Heart left ventricle (tissue), 16 donors: ENCODE results near the gene ADH5. TPM values are rescaled to one million over a fixed set of nuclear protein-coding genes. Genes with fewer than 3 reads are reported as not detected.
A peak's percentile ranks its signal among the peaks of the same experiment; 100 is the strongest.

Experiments used
- ATAC-seq, 4 donors: fragments of 200-7000 bp; cut with Tn5 transposase; one replicate each; pipeline ENCODE4 v1.9.1; 2020 to 2022; ENCODE audit warnings: moderate library complexity in 4 of 4, mild to moderate bottlenecking in 3 of 4, moderate number of reproducible peaks in 1 of 4
- DNase-seq, 5 donors: peaks; one replicate each; pipeline ENCODE4 v3.0.0-alpha.2; 2020
- H3K27ac ChIP-seq, 12 donors: fragments of 200-600 bp; sonication (generic) in 4 of 12; one replicate each; pipeline versions ENCODE4 v1.5.0 to v1.8.0; 2016 to 2022; ENCODE audit warnings: mild to moderate bottlenecking in 2 of 12
- H3K27me3 ChIP-seq, 9 donors: fragments of 200-600 bp; sonication (generic) in 2 of 9; one replicate each; pipeline versions ENCODE4 v1.5.1 to v1.8.0; 2016 to 2022; ENCODE audit warnings: mild to moderate bottlenecking in 3 of 9
- H3K36me3 ChIP-seq, 9 donors: fragments of 200-600 bp; sonication (generic) in 2 of 9; one replicate each; pipeline versions ENCODE4 v1.5.0 to v1.8.0; 2018 to 2022; ENCODE audit warnings: mild to moderate bottlenecking in 2 of 9
- H3K4me1 ChIP-seq, 12 donors: fragments of 200-600 bp; sonication (generic) in 4 of 12; one replicate each; pipeline versions ENCODE4 v1.5.0 to v1.8.0; 2016 to 2022; ENCODE audit warnings: mild to moderate bottlenecking in 3 of 12
- H3K4me3 ChIP-seq, 12 donors: fragments of 200-600 bp; sonication (generic) in 4 of 12; one replicate each; pipeline versions ENCODE4 v1.5.0 to v1.8.0; 2017 to 2022; ENCODE audit warnings: mild to moderate bottlenecking in 9 of 12, moderate library complexity in 4 of 12
- H3K9me3 ChIP-seq, 12 donors: fragments of 200-600 bp; sonication (generic) in 4 of 12; one replicate each; pipeline versions ENCODE4 v1.5.0 to v1.8.0; 2016 to 2022; ENCODE audit warnings: mild to moderate bottlenecking in 1 of 12
- POLR2A ChIP-seq, 2 donors: fragments of 450-650 bp; IDR thresholded peaks; one replicate each; pipeline ENCODE4 v1.6.1; 2017; ENCODE audit warnings: antibody characterized with exemption in 2 of 2, mild to moderate bottlenecking in 2 of 2, moderate library complexity in 2 of 2
- WGBS, 4 donors: extraction: QIAGEN DNeasy Blood & Tissue Kit in 2 of 4; methylation state at CpG; one replicate each; pipeline versions ENCODE4 v1.1.5 to v1.1.7; 2013 to 2018; 5-methylcytosine and 5-hydroxymethylcytosine counted together
- intact Hi-C, 10 donors: fragments of 100-400 bp; cut with DNase I; formaldehyde crosslinking; loops; one replicate each; pipeline versions ENCODE4 v1.11.1 to v1.14.2; 2022
- polyA plus RNA-seq, 2 donors: library from polyadenylated mRNA; stranded (reverse); fragments of 200-250 nt; gene quantifications; one replicate each; pipeline ENCODE4 v1.2.3, GENCODE V29; 2013
- total RNA-seq, 9 donors: library from RNA; depleted of rRNA in 2 of 9; stranded (reverse); fragments of >200 nt in 2 of 9; fragmentation: NEBNext Ultra II Directional in 3 of 9; extraction: Animal tissue kit (Norgen Biotek cat#: 25700) in 3 of 9; gene quantifications; one replicate each; pipeline versions ENCODE4 v1.1.0 to v1.2.4, GENCODE V29; 2016 to 2023
- TF ChIP-seq, protein P1 (sequence below), 12 donors: fragments of 200-600 bp; sonication (generic) in 4 of 12; IDR thresholded peaks; one replicate each; pipeline versions ENCODE4 v1.5.0 to v1.8.0; 2018 to 2022; ENCODE audit warnings: antibody characterized with exemption in 12 of 12, mild to moderate bottlenecking in 5 of 12
- donor health status: ischemic (EF 13 %, LVEDD 7.1; RV severe dilation, severe dysfunction).
- donor health status: healthy with polysubstance abuse.
- donor health status: DM: no; HTN: yes; CAD: no.
- donor health status: DM: no; HTN: no; CAD: no.
- donor health status: ischemic (EF 25% LVEDD 6.9; RV normal size, moderate dysfunction).
- donor health status: ischemic (EF 25% LVEDD 5.7; RV mildly dilated, moderate dysfunction).
- donor health status: healthy.
- donor health status: DM: yes; HTN: yes; CAD: no.
- donor health status: ischemic (EF 35%, LVEDD 5.7; RV mildly dilated, moderate dysfunction).
- donor health status: nonischemic (EF 11% LVEDD 7.7; RV severe dilation, severe dysfunction).
- donor health status: DM: yes; HTN: yes; CAD: no.
- donor health status: PGD.
- donor health status: ischemic (EF 29% LVEDD 5.4; RV normal size, mild dysfunction).
- donor health status: nonischemic (EF 23%, LVEDD 6.1; RV moderate dilation, normal function).

The ADH5 gene
- total and polyA plus RNA-seq, 11 donors: 104 to 246 (median 142) TPM

DNA sequence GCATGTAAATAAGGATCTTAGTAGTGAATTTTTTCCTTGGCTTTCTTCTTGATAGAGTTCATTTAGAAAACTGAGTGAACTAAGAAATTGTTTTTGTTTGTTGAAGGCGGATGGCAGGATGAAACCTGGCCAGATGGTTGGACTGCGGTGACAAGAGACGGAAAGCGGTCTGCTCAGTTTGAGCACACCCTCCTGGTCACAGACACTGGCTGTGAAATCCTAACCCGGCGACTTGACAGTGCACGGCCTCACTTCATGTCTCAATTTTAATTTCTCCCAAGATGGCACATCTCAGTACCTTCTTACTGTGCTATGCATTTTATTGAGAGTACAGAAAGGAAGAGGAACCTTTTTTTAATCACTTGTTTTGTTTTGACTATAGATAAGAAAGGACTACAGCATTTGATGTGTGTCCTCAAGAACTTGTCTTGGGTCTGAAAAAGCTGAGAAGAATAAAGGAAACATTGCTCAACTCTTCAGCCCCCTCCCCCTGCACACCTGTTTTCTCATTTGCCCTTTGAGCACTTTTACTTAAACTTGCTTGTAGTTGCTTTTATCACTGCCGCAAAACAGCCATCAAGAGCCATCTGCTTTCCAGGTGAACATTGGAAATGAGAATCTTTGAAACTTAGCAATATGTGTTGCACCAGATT is 27.4 kb downstream of the ADH5 start:
- intact Hi-C loops: no loop called here
- H3K4me3 ChIP-seq: no peak overlapping the region
- no peaks in the 10 kb centered on the region for H3K9me3 ChIP-seq
- DNase-seq (no peak), ATAC-seq (no peak)
- no peaks in the 10 kb centered on the region for H3K27me3 ChIP-seq
- peaks cover 0 to 30% (median under 1%) of the 10 kb centered on the region in 12 donors for H3K4me1 ChIP-seq
- H3K36me3 ChIP-seq: peaks cover 0 to 47% (median 35%) of the 10 kb centered on the region in 9 donors
- WGBS, 4 donors: 93 to 96% (median 95%) methylated on average over 8 of the region's 8 CpGs
- H3K27ac ChIP-seq: peak overlapping the region in 3 of 12 donors; percentile 70 to 73 (median 72)
- TF ChIP-seq, protein P1, sequence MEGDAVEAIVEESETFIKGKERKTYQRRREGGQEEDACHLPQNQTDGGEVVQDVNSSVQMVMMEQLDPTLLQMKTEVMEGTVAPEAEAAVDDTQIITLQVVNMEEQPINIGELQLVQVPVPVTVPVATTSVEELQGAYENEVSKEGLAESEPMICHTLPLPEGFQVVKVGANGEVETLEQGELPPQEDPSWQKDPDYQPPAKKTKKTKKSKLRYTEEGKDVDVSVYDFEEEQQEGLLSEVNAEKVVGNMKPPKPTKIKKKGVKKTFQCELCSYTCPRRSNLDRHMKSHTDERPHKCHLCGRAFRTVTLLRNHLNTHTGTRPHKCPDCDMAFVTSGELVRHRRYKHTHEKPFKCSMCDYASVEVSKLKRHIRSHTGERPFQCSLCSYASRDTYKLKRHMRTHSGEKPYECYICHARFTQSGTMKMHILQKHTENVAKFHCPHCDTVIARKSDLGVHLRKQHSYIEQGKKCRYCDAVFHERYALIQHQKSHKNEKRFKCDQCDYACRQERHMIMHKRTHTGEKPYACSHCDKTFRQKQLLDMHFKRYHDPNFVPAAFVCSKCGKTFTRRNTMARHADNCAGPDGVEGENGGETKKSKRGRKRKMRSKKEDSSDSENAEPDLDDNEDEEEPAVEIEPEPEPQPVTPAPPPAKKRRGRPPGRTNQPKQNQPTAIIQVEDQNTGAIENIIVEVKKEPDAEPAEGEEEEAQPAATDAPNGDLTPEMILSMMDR (IDR thresholded peaks at IDR 0.05): no peak
- no peak for TF ChIP-seq POLR2A (IDR thresholded peaks at IDR 0.05)

DNA sequence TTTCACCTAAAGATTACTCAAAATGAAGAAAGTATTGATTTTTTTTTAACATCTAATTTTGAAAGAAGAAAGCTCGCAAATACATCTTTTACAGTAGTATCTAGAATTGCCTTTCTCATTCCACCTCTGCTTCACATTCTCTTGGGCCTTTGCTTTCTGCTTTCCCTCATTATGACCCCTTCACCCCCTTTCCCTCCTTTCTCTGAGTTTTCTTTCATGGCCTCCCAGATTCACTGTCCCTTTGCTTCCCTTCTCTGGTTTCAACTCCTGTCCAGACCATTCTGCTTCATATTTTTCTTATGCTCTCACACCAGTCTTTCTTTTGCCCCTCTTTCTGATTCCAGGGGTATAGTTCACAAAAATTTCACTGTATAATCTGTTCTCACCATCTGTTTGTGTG is 29.0 kb downstream of the ADH5 start:
- Histone ChIP-seq H3K27me3 (no peaks in the 10 kb centered on the region), H3K36me3 (peaks cover 0 to 50% (median 41%) of the 10 kb centered on the region in 9 donors), H3K9me3 (no peaks in the 10 kb centered on the region), H3K27ac (peak overlapping the region in 8 of 12 donors; percentile 1 to 58 (median 32)), H3K4me1 (peaks cover 0 to 36% (median 4%) of the 10 kb centered on the region in 12 donors), H3K4me3 (no peak overlapping the region)
- ATAC-seq (no peak), DNase-seq (no peak)
- 92 to 100% (median 95%) methylated on average over 1 of the region's 1 CpG for WGBS, 4 donors
- TF ChIP-seq, protein P1 (IDR thresholded peaks at IDR 0.05): no peak
- no peak for TF ChIP-seq POLR2A (IDR thresholded peaks at IDR 0.05)
- intact Hi-C loops: loop anchor here (5.0 to 10.0 kb wide), 10 partner anchors 62 to 915 kb away; partner anchors contain the start of genes METAP1 (in 3 of the 10) and STPG2 (in 2 of the 10)

DNA sequence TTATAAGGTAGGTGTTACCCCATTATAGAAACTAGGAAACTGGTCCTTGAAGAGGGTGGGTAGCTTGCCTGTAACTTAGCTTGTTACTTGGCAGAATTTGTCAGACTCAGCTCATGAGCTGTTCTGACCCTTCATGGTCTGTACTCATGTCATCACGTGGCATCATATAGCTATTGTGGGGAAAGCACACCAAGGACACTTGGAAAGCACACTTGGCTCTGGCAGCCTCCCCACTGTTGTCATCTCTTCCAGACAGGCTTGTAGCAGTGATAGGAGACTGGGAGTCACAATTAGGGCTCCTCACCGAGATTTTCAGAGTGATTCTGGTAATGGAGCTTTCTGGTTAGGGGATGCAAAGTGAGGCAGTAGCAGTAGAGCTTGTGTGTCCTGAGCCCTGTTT is 30.4 kb downstream of the ADH5 start:
- ATAC-seq (peak; percentile 53 to 82 (median 76)), DNase-seq (peak in 3 of 5 donors; percentile 30 to 59 (median 49))
- Histone ChIP-seq H3K9me3 (no peaks in the 10 kb centered on the region), H3K36me3 (peaks cover 0 to 62% (median 51%) of the 10 kb centered on the region in 9 donors), H3K27me3 (no peaks in the 10 kb centered on the region), H3K4me3 (no peak overlapping the region), H3K4me1 (peaks cover 0 to 36% (median 4%) of the 10 kb centered on the region in 12 donors), H3K27ac (peak overlapping the region in 6 of 12 donors; percentile 4 to 63 (median 12))
- TF ChIP-seq, protein P1 (IDR thresholded peaks at IDR 0.05): no peak
- TF ChIP-seq POLR2A (IDR thresholded peaks at IDR 0.05): no peak
- intact Hi-C loops: loop anchor here (5.0 to 10.0 kb wide), 10 partner anchors 61 to 913 kb away; partner anchors contain the start of genes METAP1 (in 3 of the 10) and STPG2 (in 2 of the 10)
- 54 to 60% (median 57%) methylated on average over 2 of the region's 2 CpGs for WGBS, 4 donors

DNA sequence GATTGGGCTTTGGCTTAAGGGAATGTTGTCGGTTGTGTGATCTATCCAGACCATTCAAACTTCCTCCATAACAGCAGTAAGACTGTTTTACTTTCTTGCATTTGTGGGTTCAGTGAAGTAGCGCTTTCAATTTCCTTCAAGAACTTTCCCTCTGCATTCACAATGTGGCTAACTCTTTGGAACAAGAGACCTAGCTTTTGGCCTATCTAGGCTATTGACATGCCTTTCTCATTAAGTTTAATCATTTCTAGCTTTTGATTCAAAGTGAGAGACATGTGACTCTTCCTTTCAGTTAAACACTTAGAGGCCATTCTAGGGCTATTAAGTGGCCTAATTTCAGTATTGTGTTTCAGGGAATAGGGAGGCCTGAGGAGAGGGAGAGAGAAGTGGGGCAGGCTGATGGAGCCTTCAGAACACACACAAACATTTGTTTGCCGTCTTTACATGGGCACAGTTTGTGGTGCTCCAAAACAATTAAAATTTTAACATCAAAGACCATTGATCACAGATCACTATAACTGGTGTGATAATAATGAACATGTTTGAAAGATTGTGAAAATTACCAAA is 34.1 kb downstream of the ADH5 start:
- Histone ChIP-seq H3K36me3 (peaks cover 0 to 81% (median 65%) of the 10 kb centered on the region in 9 donors), H3K27ac (no peak overlapping the region)
- 89 to 93% (median 92%) methylated on average over 3 of the region's 3 CpGs for WGBS, 4 donors

More for the DNA sequence above, 34.1 kb downstream of the ADH5 start:
- no peak overlapping the region for H3K4me3 ChIP-seq
- TF ChIP-seq, protein P1 (IDR thresholded peaks at IDR 0.05): no peak
- ATAC-seq: no peak
- H3K9me3 ChIP-seq: no peaks in the 10 kb centered on the region
- intact Hi-C loops: loop anchor here (5.0 to 10.0 kb wide), 7 partner anchors 57 to 910 kb away; partner anchors contain the start of genes STPG2 (in 2 of the 10) and METAP1 (in 1 of the 10)
- H3K4me1 ChIP-seq: peaks cover 0 to 25% (median 4%) of the 10 kb centered on the region in 12 donors
- no peaks in the 10 kb centered on the region for H3K27me3 ChIP-seq
- DNase-seq: no peak
